Esophagus squamous epithelium (tissue), 5 donors: Measurements from ENCODE around the gene LBP. TPM values are rescaled to one million over a fixed set of nuclear protein-coding genes. Genes with fewer than 3 reads are reported as not detected.

Experiments used
- DNase-seq: peaks from one replicate; lab custom pipeline; 2025; lab: John Stamatoyannopoulos, UW
- H3K27ac ChIP-seq, 4 donors: fragments of 200-600 bp; sonication (generic); one replicate each; pipeline ENCODE4 v1.5.1; 2016 to 2019; ENCODE audit warnings: mild to moderate bottlenecking in 1 of 4
- H3K27me3 ChIP-seq, 4 donors: fragments of 200-600 bp; sonication (generic); 1 replicate in 3 of 4; 2 replicates in 1 of 4; pipeline versions ENCODE4 v1.5.1 to v1.6.0; 2017 to 2021; ENCODE audit warnings: antibody characterized with exemption in 1 of 4
- H3K36me3 ChIP-seq, 3 donors: fragments of 200-600 bp; sonication (generic); one replicate each; pipeline ENCODE4 v1.5.1; 2016 to 2019
- H3K4me1 ChIP-seq, 3 donors: fragments of 200-600 bp; sonication (generic); one replicate each; pipeline ENCODE4 v1.5.1; 2017 to 2019
- H3K4me3 ChIP-seq, 4 donors: fragments of 200-600 bp; sonication (generic); 1 replicate in 3 of 4; 2 replicates in 1 of 4; pipeline ENCODE4 v1.5.1; 2016 to 2019; ENCODE audit warnings: mild to moderate bottlenecking in 2 of 4, moderate library complexity in 1 of 4
- H3K9me3 ChIP-seq, 3 donors: fragments of 200-600 bp; sonication (generic); one replicate each; pipeline ENCODE4 v1.5.1; 2016 to 2019
- POLR2A ChIP-seq, 4 donors: fragments of 450-650 bp; IDR thresholded peaks; one replicate each; pipeline ENCODE4 v1.6.1; 2017; ENCODE audit warnings: antibody characterized with exemption in 4 of 4, mild to moderate bottlenecking in 4 of 4, moderate library complexity in 3 of 4
- WGBS, 2 donors: methylation state at CpG; one replicate each; pipeline ENCODE4 v1.1.5; 2018; 5-methylcytosine and 5-hydroxymethylcytosine counted together
- intact Hi-C: fragments of 100-400 bp; cut with DNase I; formaldehyde crosslinking; loops from one replicate; pipeline ENCODE4 v1.15.0; 2022
- small RNA-seq, 4 donors: library from RNA; depleted of rRNA; stranded (forward); fragments of <200 nt; gene quantifications; one replicate each; pipeline ENCODE3, GENCODE V24; 2016
- total RNA-seq, 4 donors: library from RNA; depleted of rRNA; stranded (reverse); fragments of >200 nt; gene quantifications; one replicate each; pipeline ENCODE4 v1.1.0, GENCODE V29; 2016
- TF ChIP-seq, protein P1 (sequence below), 6 experiments: fragments of 450-650 bp in 4 of 6; fragments of 200-600 bp in 2 of 6; sonication (generic) in 2 of 6; IDR thresholded peaks; one replicate each; pipeline ENCODE4 v1.5.1; 2016 to 2019; ENCODE audit warnings: antibody characterized with exemption in 6 of 6, mild to moderate bottlenecking in 4 of 6, moderate library complexity in 4 of 6
- donor health status: DM: yes; HTN: yes; CAD: no.

Gene LBP
- total RNA-seq, 4 donors from 2014 or later = 0.18 TPM; not detected in 3

DNA sequence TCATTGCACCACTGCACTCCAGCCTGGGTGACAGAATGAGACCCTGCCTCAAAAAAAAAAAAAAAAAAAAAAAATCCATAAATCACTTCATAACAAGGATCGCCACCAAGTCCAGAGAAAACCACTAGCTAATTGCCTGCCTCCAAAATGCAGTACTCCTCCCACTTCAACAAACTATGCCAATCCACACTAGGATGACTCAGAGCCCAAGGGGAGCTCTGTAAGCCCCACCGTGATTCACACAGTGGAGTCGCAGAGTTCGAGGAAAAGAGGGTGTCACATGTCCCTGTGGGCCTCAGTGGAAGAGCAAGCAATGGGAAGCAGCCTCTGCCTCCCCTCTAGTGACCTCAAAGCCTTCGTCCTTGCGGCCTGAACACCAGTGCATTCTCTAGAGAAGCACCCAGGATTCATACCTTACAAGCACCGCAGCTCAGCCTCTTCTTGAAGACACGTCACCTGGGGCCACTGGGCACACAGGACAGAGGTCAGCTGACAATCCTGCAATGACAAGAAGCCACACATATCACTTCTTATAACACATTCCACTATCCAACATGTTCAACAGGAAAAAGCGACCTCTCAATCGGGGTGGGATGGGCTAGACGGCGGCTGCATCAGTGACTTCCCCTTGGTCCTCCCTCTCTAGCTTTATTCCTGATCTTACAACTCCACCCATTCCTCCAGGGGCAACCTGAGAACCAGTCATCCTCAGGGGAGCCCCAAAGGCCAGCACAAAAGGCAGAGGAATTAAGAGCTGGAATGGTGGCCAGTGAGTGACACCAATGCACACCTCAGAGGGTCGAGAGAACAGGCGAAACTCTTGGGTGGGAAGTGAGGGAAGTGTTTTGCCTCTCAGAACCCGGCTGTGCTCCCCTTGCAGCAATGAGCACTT is 80.0 kb downstream of the LBP start:
- intact Hi-C loops = no loop called here
- 60 to 62% methylated on average over 12 to 15 of the region's 15 CpGs for WGBS, 2 donors
- no peaks in the 10 kb centered on the region for H3K27me3 ChIP-seq
- TF ChIP-seq, protein P1, sequence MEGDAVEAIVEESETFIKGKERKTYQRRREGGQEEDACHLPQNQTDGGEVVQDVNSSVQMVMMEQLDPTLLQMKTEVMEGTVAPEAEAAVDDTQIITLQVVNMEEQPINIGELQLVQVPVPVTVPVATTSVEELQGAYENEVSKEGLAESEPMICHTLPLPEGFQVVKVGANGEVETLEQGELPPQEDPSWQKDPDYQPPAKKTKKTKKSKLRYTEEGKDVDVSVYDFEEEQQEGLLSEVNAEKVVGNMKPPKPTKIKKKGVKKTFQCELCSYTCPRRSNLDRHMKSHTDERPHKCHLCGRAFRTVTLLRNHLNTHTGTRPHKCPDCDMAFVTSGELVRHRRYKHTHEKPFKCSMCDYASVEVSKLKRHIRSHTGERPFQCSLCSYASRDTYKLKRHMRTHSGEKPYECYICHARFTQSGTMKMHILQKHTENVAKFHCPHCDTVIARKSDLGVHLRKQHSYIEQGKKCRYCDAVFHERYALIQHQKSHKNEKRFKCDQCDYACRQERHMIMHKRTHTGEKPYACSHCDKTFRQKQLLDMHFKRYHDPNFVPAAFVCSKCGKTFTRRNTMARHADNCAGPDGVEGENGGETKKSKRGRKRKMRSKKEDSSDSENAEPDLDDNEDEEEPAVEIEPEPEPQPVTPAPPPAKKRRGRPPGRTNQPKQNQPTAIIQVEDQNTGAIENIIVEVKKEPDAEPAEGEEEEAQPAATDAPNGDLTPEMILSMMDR (IDR thresholded peaks at IDR 0.05) = no peak
- TF ChIP-seq POLR2A (IDR thresholded peaks at IDR 0.05) = no peak
- no peak for DNase-seq
- H3K36me3 ChIP-seq = peaks cover 52 to 100% (median 75%) of the 10 kb centered on the region in 3 donors
- peaks cover 0 to 29% (median 0%) of the 10 kb centered on the region in 3 donors for H3K4me1 ChIP-seq
- no peak overlapping the region for H3K27ac ChIP-seq
- H3K9me3 ChIP-seq = no peaks in the 10 kb centered on the region
- H3K4me3 ChIP-seq = no peak overlapping the region

Small RNA genes lying within 50 kb of the gene (small RNA-seq; reads per million reads assigned to genes)
- gene RF00056 (0 reads per million in 4 donors), gene SNORA71B (5.3 to 8.5 (median 8.3) reads per million in 4 donors)

Other genes with a start within 250 kb of the LBP start
- gene TGM2, start 181.2 kb upstream of the LBP start, total RNA-seq = 10 to 100 TPM in 2 of 4 donors, 1 to 10 TPM in 2; 2.8 to 33.2 (median 11.5) TPM
- gene KIAA1755, start 85.7 kb upstream of the LBP start, total RNA-seq = 1 to 10 TPM in 1 of 4 donors, under 1 TPM in 3; 0.12 to 3.4 (median 0.39) TPM
- under 1 TPM in 1 of 4 donors, not detected in 3; 0.26 TPM for gene BPI, start 42.3 kb upstream of the LBP start, total RNA-seq
- gene SNHG17, start 88.8 kb downstream of the LBP start, total RNA-seq = 10 to 100 TPM; 17.9 to 37.7 (median 28.0) TPM
- gene RALGAPB, start 126.4 kb downstream of the LBP start, total RNA-seq = 10 to 100 TPM; 17.4 to 38.5 (median 26.9) TPM
- not detected for gene ADIG, start 234.7 kb downstream of the LBP start, total RNA-seq